T-helper 17 cell (primary cell): ENCODE data around the gene PLEKHM3. TPM values are rescaled to one million over a fixed set of nuclear protein-coding genes. Genes with fewer than 3 reads are reported as not detected.
A peak's percentile ranks its signal among the peaks of the same experiment; 100 is the strongest.
"Not testable (repeated sequence)": the region's sequence is repeated elsewhere in the genome, so short reads cannot be mapped to it uniquely, and the experiment has no call there.

Source experiments
- ATAC-seq: fragments of 150-1000 bp; cut with Tn5 transposase; 2 replicates; pipeline ENCODE4 v1.10.0; 2021; ENCODE audit warnings: mild to moderate bottlenecking, moderate library complexity
- DNase-seq, 3 donors: peaks; one replicate each; pipeline versions ENCODE4 v3.0.0 to v3.0.0-alpha.2; 2020 to 2021
- H3K9me3 ChIP-seq: one replicate; pipeline ENCODE4 v1.7.0; 2013; ENCODE audit warnings: low read length, mild to moderate bottlenecking; ENCODE audit not compliant: control insufficient read depth, poor library complexity, severe bottlenecking
- H3K27ac Mint-ChIP-seq: one replicate; pipeline ENCODE4 v1.8.0; 2022; ENCODE audit warnings: mild to moderate bottlenecking, moderate library complexity, mixed read lengths
- H3K27me3 Mint-ChIP-seq: one replicate; pipeline ENCODE4 v1.8.0; 2022; ENCODE audit warnings: mixed read lengths
- H3K36me3 Mint-ChIP-seq: one replicate; pipeline ENCODE4 v1.8.0; 2022; ENCODE audit warnings: low read depth, mixed read lengths
- H3K4me1 Mint-ChIP-seq: one replicate; pipeline ENCODE4 v1.8.0; 2022; ENCODE audit warnings: mild to moderate bottlenecking, mixed read lengths
- H3K4me3 Mint-ChIP-seq: one replicate; pipeline ENCODE4 v1.8.0; 2022; ENCODE audit warnings: mild to moderate bottlenecking, moderate library complexity, mixed read lengths
- total RNA-seq, 4 donors: library from RNA in 2 of 4; stranded (reverse) in 2 of 4; gene quantifications; one replicate each; pipeline ENCODE4 v1.2.3 and lab custom pipeline; 2022 to 2026

The PLEKHM3 gene
- total RNA-seq, 2 donors from 2014 or later: 14.3 to 14.4 TPM

DNA sequence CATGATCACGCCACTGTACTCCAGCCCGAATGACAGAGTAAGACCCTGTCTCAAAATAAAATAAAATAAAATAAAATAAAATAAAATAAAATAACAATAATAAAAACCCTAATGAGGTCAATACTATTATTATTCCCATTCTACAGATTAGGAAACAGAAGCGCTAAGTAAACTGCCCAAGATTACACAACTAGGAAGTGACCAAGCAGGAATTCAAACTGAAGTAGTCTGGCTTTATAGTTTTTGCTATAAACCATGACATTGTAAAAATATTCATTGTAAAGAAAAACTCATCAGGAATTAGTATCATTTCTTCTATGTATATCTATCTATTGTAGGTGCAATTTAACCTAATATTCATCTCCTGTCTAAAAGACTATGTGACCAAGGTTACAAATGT lies 1.2 kb downstream of the PLEKHM3 start:
- Mint-ChIP-seq H3K4me1 (peaks cover 19% of the 10 kb centered on the region), H3K4me3 (no peak overlapping the region)

DNA sequence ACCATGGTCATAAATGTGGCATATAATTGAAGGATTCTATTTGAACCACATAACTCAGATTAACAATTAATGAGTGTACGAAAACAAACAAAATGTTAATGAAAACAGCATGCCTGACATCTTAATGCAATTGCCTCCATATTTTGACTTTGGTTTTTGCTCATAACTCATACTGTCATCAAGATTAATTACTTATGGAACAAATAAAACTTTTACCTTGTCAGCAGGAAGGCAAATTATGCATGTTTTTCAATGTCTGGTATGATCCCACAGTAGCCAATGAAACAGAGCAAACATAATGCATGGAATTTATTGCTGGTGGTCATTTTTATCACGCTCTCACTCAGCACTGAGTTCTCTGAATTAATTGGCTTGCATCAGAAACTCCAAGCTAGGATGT lies 5.1 kb downstream of the PLEKHM3 start:
- H3K27ac Mint-ChIP-seq: no peak overlapping the region
- H3K4me3 Mint-ChIP-seq: no peak overlapping the region
- ATAC-seq: no peak

More for the DNA sequence above, 1.2 kb downstream of the PLEKHM3 start:
- ATAC-seq (no peak), DNase-seq (no peak)
- H3K9me3 ChIP-seq: no peaks in the 10 kb centered on the region
- H3K27ac Mint-ChIP-seq: no peak overlapping the region
- H3K27me3 Mint-ChIP-seq: no peaks in the 10 kb centered on the region
- H3K36me3 Mint-ChIP-seq: peaks cover 4% of the 10 kb centered on the region

DNA sequence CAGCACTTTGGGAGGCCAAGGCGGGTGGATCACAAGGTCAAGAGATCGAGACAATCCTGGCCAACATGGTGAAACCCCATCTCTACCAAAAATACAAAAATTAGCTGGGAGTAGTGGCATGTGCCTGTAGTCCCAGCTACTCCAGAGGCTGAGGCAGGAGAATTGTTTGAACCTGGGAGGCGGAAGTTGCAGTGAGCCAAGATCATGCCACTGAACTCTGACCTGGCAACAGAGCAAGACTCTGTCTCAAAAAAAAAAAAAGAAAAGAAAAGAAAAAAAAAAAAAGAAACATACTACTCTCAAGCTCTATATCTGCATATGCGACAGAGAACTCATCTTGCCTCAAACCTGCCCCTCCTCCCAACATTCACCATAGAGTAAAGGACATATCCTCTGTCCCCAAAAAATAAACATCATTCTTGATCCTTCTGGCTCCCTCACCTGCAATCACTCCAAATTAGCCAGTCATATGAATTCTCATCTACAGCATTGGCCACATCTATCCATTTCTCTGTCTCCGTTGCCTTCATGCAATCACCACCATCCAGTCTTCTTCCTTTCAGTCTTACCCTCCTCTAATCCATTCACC lies 7.1 kb downstream of the PLEKHM3 start:
- Mint-ChIP-seq H3K4me1 (peaks cover 27% of the 10 kb centered on the region), H3K27ac (peak overlapping the region; percentile 85)
- not testable (repeated sequence) for H3K9me3 ChIP-seq, H3K4me3 Mint-ChIP-seq, DNase-seq, H3K27me3 Mint-ChIP-seq, ATAC-seq, H3K36me3 Mint-ChIP-seq

More for the DNA sequence above, 5.1 kb downstream of the PLEKHM3 start:
- Mint-ChIP-seq H3K36me3 (peaks cover 7% of the 10 kb centered on the region), H3K27me3 (no peaks in the 10 kb centered on the region), H3K4me1 (peaks cover 27% of the 10 kb centered on the region)
- DNase-seq: no peak
- H3K9me3 ChIP-seq: no peaks in the 10 kb centered on the region

DNA sequence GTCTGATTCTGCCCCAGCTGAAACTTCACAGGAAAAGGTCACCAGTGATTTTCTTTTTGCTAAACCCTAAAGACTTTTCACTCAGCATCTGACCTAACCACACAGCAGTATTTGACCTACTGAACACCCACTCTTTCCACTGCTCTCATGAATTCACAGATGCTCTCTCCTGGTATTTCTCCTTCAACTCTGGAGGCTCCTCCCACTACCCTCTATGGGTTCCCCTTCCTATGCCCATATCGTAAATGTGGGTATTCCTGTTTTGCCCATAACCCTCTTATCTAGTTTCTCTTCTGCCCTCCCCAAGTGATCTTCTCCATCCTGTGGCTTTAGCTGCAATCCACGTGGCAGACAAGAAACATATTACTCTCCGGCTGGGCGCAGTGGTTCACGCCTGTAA lies 7.6 kb downstream of the PLEKHM3 start:
- no peak for DNase-seq
- peaks cover 31% of the 10 kb centered on the region for H3K4me1 Mint-ChIP-seq
- no peaks in the 10 kb centered on the region for H3K9me3 ChIP-seq
- no peak for ATAC-seq
- H3K27ac Mint-ChIP-seq: peak overlapping the region; percentile 85
- H3K27me3 Mint-ChIP-seq: no peaks in the 10 kb centered on the region
- H3K36me3 Mint-ChIP-seq: peaks cover 7% of the 10 kb centered on the region
- H3K4me3 Mint-ChIP-seq: no peak overlapping the region

DNA sequence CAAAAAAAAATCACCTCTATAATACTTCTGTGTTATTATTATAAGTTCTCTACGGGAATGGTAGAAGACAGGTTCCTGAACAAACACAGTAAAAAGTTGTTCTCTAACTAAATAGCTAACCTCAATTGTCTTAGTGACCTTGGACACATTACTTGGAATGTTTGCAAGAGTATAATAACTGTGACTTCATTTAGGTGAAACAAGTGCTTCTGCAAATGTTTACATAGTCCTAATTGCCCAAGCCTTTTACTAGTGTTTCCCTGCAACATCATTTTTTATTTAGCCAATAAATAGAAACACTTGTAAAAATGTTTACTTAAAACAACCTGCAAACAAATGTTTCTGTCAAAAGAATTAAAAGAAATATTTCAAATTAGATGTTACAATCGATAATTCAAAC lies 9.9 kb downstream of the PLEKHM3 start:
- ATAC-seq: no peak
- Mint-ChIP-seq H3K4me3 (no peak overlapping the region), H3K27ac (no peak overlapping the region), H3K4me1 (peaks cover 28% of the 10 kb centered on the region), H3K27me3 (no peaks in the 10 kb centered on the region), H3K36me3 (peaks cover 5% of the 10 kb centered on the region)
- no peak for DNase-seq
- H3K9me3 ChIP-seq: no peaks in the 10 kb centered on the region

DNA sequence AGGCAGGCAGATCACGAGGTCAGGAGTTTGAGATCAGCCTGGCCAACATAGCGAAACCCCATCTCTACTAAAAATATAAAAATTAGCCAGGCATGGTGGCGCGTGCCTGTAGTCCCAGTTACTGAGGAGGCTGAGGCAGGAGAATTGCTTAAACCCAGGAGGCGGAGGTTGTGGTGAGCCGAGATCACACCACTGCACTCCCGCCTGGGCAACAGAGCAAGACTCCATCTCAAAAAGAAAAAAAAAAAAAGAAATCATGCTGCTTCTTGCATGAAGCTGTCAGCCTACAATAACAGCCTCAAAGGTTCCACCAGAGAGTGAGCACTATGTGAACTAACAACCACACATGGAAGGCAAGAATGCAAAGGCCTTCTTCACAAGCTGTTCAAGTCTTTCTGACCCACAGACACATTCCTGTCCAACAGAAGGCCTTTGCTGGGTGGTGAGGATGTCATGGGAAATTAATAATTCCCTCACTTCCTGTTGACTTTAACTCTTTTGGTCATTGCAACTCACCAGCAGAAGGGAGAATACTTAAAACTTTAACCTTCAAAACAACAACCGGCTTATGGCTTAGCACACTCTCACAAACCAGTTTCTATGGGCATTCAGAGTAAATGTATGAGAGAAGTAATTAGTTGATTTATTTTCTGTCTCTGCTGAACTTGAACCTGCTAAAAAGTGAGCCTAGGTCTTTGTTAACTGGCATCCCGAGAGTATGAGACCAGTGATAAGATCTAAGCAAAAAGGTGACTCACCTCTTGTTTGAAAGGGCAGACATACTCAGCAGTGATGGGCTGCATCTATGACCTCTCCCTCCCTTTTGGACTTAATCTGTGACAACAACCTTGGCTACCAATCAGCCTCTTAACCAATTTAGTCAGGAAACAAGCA lies 11.8 kb downstream of the PLEKHM3 start:
- Mint-ChIP-seq H3K27ac (peak overlapping the region; percentile 11), H3K4me3 (peak overlapping the region; percentile 15), H3K4me1 (peaks cover 29% of the 10 kb centered on the region), H3K27me3 (no peaks in the 10 kb centered on the region), H3K36me3 (peaks cover 4% of the 10 kb centered on the region)
- DNase-seq (no peak), ATAC-seq (no peak)
- no peaks in the 10 kb centered on the region for H3K9me3 ChIP-seq

DNA sequence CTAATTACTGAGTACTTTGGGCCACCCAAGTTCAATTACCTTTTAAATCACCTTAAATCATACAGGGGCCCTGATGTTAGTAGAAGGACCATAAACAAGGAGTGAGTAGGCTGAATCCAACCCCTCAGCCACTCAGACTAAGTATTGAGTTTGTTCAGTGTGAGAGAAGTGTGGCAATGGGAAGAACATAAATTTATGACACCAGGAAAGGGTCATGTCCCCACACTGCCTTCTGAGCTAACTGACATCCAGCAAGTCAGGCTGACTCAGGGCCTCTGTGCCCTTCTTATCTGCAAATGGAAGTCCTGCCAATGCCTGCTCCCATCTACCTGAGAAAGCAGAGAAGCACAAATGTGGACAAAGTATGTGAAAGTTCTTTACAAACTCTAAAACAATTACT lies 12.9 kb downstream of the PLEKHM3 start:
- no peaks in the 10 kb centered on the region for H3K9me3 ChIP-seq
- H3K4me1 Mint-ChIP-seq: peaks cover 21% of the 10 kb centered on the region
- no peak for DNase-seq
- no peak for ATAC-seq
- no peak overlapping the region for H3K27ac Mint-ChIP-seq
- no peak overlapping the region for H3K4me3 Mint-ChIP-seq
- H3K36me3 Mint-ChIP-seq: peaks cover 2% of the 10 kb centered on the region
- no peaks in the 10 kb centered on the region for H3K27me3 Mint-ChIP-seq

DNA sequence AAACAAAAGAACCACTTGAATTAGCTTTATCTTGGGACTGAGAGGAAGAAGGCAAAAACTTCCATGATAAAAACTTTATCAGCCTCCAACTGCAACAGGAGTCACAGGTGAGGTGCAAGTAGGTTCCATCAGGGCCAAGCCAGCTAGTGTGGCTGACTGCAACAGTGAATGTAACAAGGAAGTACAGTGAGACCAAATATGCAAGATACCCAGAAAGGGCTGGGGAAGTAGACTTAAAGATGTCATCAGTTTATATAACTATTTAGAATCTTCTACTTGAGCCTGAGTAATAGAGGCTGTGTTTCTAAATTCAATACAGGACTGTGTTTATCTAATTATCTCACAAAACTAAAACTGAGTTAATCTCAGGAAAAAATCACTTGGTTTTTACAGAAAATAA lies 14.8 kb downstream of the PLEKHM3 start:
- Mint-ChIP-seq H3K27me3 (no peaks in the 10 kb centered on the region), H3K4me3 (no peak overlapping the region)
- no peak for ATAC-seq

DNA sequence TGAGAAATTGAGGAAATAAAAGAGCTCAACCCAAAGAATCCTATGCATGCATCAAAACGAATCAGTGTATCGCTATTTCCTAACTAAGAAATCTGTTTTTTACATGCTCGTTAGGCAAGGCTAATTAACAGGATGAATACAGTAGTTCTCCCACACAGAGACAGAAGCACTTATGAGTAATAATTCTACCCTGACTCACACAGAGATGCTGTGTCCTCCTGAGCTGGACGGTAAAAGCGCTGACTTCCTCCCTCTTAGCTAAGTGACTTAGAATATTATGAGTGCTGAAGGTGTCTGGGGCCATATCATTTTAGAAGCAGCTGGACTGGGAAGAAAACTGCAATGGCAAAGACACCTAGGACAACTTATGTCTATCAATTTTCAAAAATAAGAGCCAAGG lies 18.5 kb downstream of the PLEKHM3 start:
- peaks cover 19% of the 10 kb centered on the region for H3K4me1 Mint-ChIP-seq
- H3K27me3 Mint-ChIP-seq: no peaks in the 10 kb centered on the region
- no peak for DNase-seq

More for the DNA sequence above, 14.8 kb downstream of the PLEKHM3 start:
- no peaks in the 10 kb centered on the region for H3K9me3 ChIP-seq
- Mint-ChIP-seq H3K4me1 (peaks cover 30% of the 10 kb centered on the region), H3K27ac (no peak overlapping the region), H3K36me3 (peaks cover 2% of the 10 kb centered on the region)
- no peak for DNase-seq

DNA sequence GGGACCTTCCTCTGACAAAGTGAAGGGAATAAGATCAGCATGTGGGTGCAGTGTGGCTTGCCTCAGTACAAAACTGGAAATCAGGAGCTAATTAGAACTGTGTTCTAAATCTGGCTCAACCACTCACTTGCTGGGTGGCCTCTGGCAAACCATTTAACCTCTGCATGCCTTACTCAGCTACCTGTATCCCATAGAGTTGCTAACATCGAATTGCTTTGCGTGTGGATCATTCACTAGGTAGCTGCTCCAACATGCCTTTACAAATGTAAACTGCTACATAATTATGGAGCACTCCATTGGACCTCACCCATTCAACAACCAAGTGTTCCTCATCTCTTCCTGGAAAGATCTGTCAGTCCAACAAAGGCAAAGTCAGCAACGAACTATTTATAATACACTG lies 19.0 kb downstream of the PLEKHM3 start:
- peaks cover 2% of the 10 kb centered on the region for H3K36me3 Mint-ChIP-seq
- H3K4me1 Mint-ChIP-seq: peaks cover 19% of the 10 kb centered on the region

More for the DNA sequence above, 18.5 kb downstream of the PLEKHM3 start:
- no peaks in the 10 kb centered on the region for H3K9me3 ChIP-seq
- no peak for ATAC-seq
- Mint-ChIP-seq H3K4me3 (no peak overlapping the region), H3K27ac (no peak overlapping the region), H3K36me3 (peaks cover 2% of the 10 kb centered on the region)

DNA sequence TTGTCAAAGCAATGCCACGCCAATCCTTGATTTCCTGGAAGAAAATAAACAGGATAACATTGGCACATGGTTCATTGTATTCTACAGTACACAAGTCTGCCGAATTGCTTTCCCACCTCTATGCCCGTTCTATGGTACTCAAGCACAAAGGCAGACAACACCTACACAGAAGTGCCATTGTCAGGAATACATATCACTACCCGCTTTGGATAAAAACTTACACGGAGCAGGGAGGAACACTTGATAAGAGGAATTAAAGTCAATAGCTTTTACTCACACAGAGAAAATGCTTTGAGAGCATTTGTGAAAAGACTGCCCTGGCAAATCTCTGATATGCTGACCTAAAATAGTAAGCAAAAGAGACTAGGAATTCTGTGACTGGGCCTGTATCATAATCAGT lies 23.4 kb downstream of the PLEKHM3 start:
- H3K4me3 Mint-ChIP-seq: no peak overlapping the region
- peaks cover 9% of the 10 kb centered on the region for H3K36me3 Mint-ChIP-seq
- no peak overlapping the region for H3K27ac Mint-ChIP-seq
- no peak for DNase-seq
- H3K9me3 ChIP-seq: no peaks in the 10 kb centered on the region
- H3K4me1 Mint-ChIP-seq: peaks cover 9% of the 10 kb centered on the region
- H3K27me3 Mint-ChIP-seq: no peaks in the 10 kb centered on the region
- ATAC-seq: no peak

More for the DNA sequence above, 19.0 kb downstream of the PLEKHM3 start:
- no peak for DNase-seq
- H3K27ac Mint-ChIP-seq: no peak overlapping the region
- no peaks in the 10 kb centered on the region for H3K27me3 Mint-ChIP-seq
- H3K9me3 ChIP-seq: no peaks in the 10 kb centered on the region
- no peak overlapping the region for H3K4me3 Mint-ChIP-seq
- ATAC-seq: no peak

DNA sequence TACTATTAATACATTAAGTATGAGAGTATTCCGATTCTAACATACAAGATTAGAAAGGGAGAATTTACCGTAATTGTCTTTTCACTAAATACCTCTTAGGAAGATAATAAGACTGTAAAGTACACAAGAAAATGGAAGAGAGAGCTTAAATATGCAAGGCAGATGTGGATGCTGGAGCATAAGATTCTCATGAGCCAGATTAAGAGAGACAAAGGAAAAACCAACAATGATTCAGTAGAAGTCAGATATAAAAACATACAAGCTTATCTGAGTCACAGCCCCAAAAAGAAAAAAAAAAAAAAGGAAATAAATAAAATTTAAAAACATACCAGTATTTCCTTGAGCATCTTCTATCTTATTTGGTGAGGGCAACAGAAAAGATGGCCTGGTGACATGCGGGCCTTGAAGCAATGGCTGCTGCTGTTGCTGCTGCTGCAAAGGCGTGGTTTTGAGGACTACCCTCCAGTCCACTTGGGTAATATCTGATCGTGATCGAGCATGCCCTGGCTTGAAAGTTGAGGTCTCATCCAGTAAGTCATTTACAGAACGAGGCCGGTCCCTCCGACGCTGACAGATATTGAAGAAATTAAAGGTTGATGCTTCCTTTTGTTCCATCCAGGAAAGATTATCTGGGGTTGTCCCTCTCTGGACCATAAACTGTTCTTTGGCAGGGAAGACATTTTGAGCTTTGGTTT lies 24.5 kb downstream of the PLEKHM3 start:
- Mint-ChIP-seq H3K36me3 (peaks cover 9% of the 10 kb centered on the region), H3K27me3 (no peaks in the 10 kb centered on the region), H3K27ac (no peak overlapping the region), H3K4me1 (peaks cover 10% of the 10 kb centered on the region), H3K4me3 (no peak overlapping the region)
- ATAC-seq: no peak
- DNase-seq: no peak
- no peaks in the 10 kb centered on the region for H3K9me3 ChIP-seq

DNA sequence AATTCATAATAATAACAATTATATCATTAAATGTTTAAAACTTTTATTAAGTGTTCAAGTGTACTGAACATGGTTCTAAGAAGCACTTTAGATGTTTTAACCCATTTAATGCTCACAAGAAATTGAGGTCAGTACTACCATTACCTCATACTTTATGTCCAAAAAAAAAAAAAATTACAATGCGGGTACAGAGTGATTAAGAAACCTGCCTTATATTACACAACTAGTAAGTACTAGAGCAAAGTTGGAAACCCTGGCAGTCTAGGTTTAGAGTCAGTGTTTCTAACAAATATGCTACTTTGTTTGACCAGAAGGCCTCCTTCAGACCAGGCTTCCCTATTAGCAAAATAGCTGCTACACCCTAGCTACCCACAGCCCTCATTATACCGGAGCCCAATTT lies 28.5 kb downstream of the PLEKHM3 start:
- peaks cover 10% of the 10 kb centered on the region for H3K4me1 Mint-ChIP-seq
- peak overlapping the region; percentile 37 for H3K27ac Mint-ChIP-seq
- ATAC-seq: no peak
- no peak overlapping the region for H3K4me3 Mint-ChIP-seq
- peaks cover 11% of the 10 kb centered on the region for H3K36me3 Mint-ChIP-seq
- H3K9me3 ChIP-seq: no peaks in the 10 kb centered on the region
- no peak for DNase-seq
- H3K27me3 Mint-ChIP-seq: no peaks in the 10 kb centered on the region
